Astrocyte (in vitro differentiated cells and primary cell): ENCODE data around the gene SKA1. TPM values are rescaled to one million over a fixed set of nuclear protein-coding genes. Genes with fewer than 3 reads are reported as not detected.

ENCODE experiments used
- DNase-seq: peaks from one replicate; pipeline ENCODE4 v3.0.0-alpha.2; 2010; ENCODE audit warnings: low read depth
- FAIRE-seq: peaks from 2 replicates; lab custom pipeline; 2011; peaks lifted over from hg19 to GRCh38; lab: Jason Lieb, UNC
- H2AFZ ChIP-seq: 2 replicates; pipeline ENCODE4 v1.6.0; 2012; ENCODE audit warnings: low read depth, low read length, inconsistent platforms
- H3K27ac ChIP-seq: 2 replicates; pipeline ENCODE4 v1.5.1; 2011; ENCODE audit warnings: low read depth, low read length, inconsistent platforms
- H3K27me3 ChIP-seq: 2 replicates; pipeline ENCODE4 v1.6.0; 2011; ENCODE audit warnings: low read length, inconsistent platforms; ENCODE audit not compliant: insufficient read depth
- H3K36me3 ChIP-seq: 2 replicates; pipeline ENCODE4 v1.5.1; 2011; ENCODE audit warnings: low read length, inconsistent platforms; ENCODE audit not compliant: insufficient read depth
- H3K4me1 ChIP-seq: 2 replicates; pipeline ENCODE4 v1.5.1; 2011; ENCODE audit warnings: low read length, inconsistent platforms; ENCODE audit not compliant: insufficient read depth
- H3K4me2 ChIP-seq: 2 replicates; pipeline ENCODE4 v1.6.0; 2012; ENCODE audit warnings: low read length, inconsistent platforms
- H3K4me3 ChIP-seq: 2 replicates; pipeline ENCODE4 v1.5.1; 2011; ENCODE audit warnings: low read depth, mild to moderate bottlenecking, low read length, inconsistent platforms; ENCODE audit not compliant: insufficient read depth
- H3K79me2 ChIP-seq: 2 replicates; pipeline ENCODE4 v1.6.0; 2012; ENCODE audit warnings: mild to moderate bottlenecking, low read length, inconsistent platforms; ENCODE audit not compliant: insufficient read depth
- H3K9ac ChIP-seq: 2 replicates; pipeline ENCODE4 v1.6.0; 2012; ENCODE audit warnings: mild to moderate bottlenecking, low read length, inconsistent platforms
- H3K9me3 ChIP-seq: 2 replicates; pipeline ENCODE4 v1.5.1; 2012; ENCODE audit warnings: low read depth, mild to moderate bottlenecking, low read length, inconsistent platforms; ENCODE audit not compliant: insufficient read depth
- H4K20me1 ChIP-seq: 2 replicates; pipeline ENCODE4 v1.6.0; 2012; ENCODE audit warnings: low read length, inconsistent platforms; ENCODE audit not compliant: insufficient read depth
- H3K27ac Mint-ChIP-seq: one replicate; pipeline ENCODE4 v1.8.0; 2021; ENCODE audit warnings: mild to moderate bottlenecking, mixed read lengths; ENCODE audit not compliant: unreplicated experiment
- H3K27me3 Mint-ChIP-seq: one replicate; pipeline ENCODE4 v1.8.0; 2021; ENCODE audit warnings: low read depth, mixed read lengths; ENCODE audit not compliant: unreplicated experiment
- H3K36me3 Mint-ChIP-seq: one replicate; pipeline ENCODE4 v1.8.0; 2021; ENCODE audit warnings: low read depth, mixed read lengths; ENCODE audit not compliant: unreplicated experiment
- H3K4me1 Mint-ChIP-seq: one replicate; pipeline ENCODE4 v1.8.0; 2021; ENCODE audit warnings: low read depth, mixed read lengths; ENCODE audit not compliant: unreplicated experiment
- H3K4me3 Mint-ChIP-seq: one replicate; pipeline ENCODE4 v1.8.0; 2021; ENCODE audit warnings: mild to moderate bottlenecking, moderate library complexity, mixed read lengths; ENCODE audit not compliant: unreplicated experiment
- H3K9me3 Mint-ChIP-seq: one replicate; pipeline ENCODE4 v1.8.0; 2021; ENCODE audit warnings: mild to moderate bottlenecking, mixed read lengths; ENCODE audit not compliant: unreplicated experiment
- CTCF ChIP-seq: IDR thresholded peaks from 2 replicates; pipeline ENCODE4 v1.5.1; 2011; ENCODE audit warnings: low read depth, mild to moderate bottlenecking, inconsistent platforms, low read length, moderate library complexity; ENCODE audit not compliant: insufficient read depth
- EZH2 ChIP-seq: IDR thresholded peaks from 2 replicates; pipeline ENCODE4 v1.6.1; 2012; ENCODE audit warnings: mild to moderate bottlenecking, low read length, inconsistent platforms; ENCODE audit not compliant: insufficient read depth
- total RNA-seq: library from RNA; stranded (reverse); gene quantifications from 2 replicates; pipeline ENCODE4 v1.2.1, GENCODE V29; 2021

SKA1 gene
- total RNA-seq, 1 donor from 2014 or later, result 2.6 TPM

- H3K27me3 ChIP-seq, result peaks cover 2% of the 10 kb centered on the region
- H3K27me3 Mint-ChIP-seq, result peaks cover 4% of the 10 kb centered on the region
- no peaks in the 10 kb centered on the region for H3K4me1 Mint-ChIP-seq
These were observed 24.1 kb upstream of the SKA1 start for GRCh38 chr18:50350699-50351098.

GRCh38 chr18:50356036-50356945 is 18.6 kb upstream of the SKA1 start:
- H3K4me3 ChIP-seq, result no peak overlapping the region
- H2AFZ ChIP-seq, result no peak overlapping the region
- no peaks in the 10 kb centered on the region for H4K20me1 ChIP-seq
- H3K27ac Mint-ChIP-seq, result no peak overlapping the region
- no peak overlapping the region for H3K27ac ChIP-seq
- H3K27me3 ChIP-seq, result peaks cover 2% of the 10 kb centered on the region
- H3K4me1 ChIP-seq, result no peaks in the 10 kb centered on the region
- H3K27me3 Mint-ChIP-seq, result peaks cover 20% of the 10 kb centered on the region
- H3K4me1 Mint-ChIP-seq, result peaks cover 5% of the 10 kb centered on the region
- no peak for TF ChIP-seq EZH2
- no peak for TF ChIP-seq CTCF
- no peak overlapping the region for H3K4me2 ChIP-seq
- peaks cover 4% of the 10 kb centered on the region for H3K9me3 Mint-ChIP-seq
- H3K79me2 ChIP-seq, result no peaks in the 10 kb centered on the region
- no peak overlapping the region for H3K9ac ChIP-seq
- no peaks in the 10 kb centered on the region for H3K9me3 ChIP-seq
- H3K36me3 ChIP-seq, result no peaks in the 10 kb centered on the region
- no peak for DNase-seq
- H3K36me3 Mint-ChIP-seq, result no peaks in the 10 kb centered on the region
- H3K4me3 Mint-ChIP-seq, result no peak overlapping the region
- FAIRE-seq, result no peak

More at GRCh38 chr18:50350699-50351098, 24.1 kb upstream of the SKA1 start:
- Mint-ChIP-seq H3K9me3 (peaks cover 2% of the 10 kb centered on the region), H3K4me3 (no peak overlapping the region), H3K36me3 (no peaks in the 10 kb centered on the region), H3K27ac (no peak overlapping the region)
- H3K9me3 ChIP-seq, result no peaks in the 10 kb centered on the region
- H3K36me3 ChIP-seq, result no peaks in the 10 kb centered on the region
- no peaks in the 10 kb centered on the region for H4K20me1 ChIP-seq
- no peak overlapping the region for H3K27ac ChIP-seq
- H2AFZ ChIP-seq, result no peak overlapping the region
- H3K4me3 ChIP-seq, result no peak overlapping the region
- no peaks in the 10 kb centered on the region for H3K4me1 ChIP-seq
- no peak for TF ChIP-seq EZH2
- TF ChIP-seq CTCF, result no peak
- DNase-seq (no peak), FAIRE-seq (no peak)
- no peak overlapping the region for H3K9ac ChIP-seq
- H3K4me2 ChIP-seq, result no peak overlapping the region
- H3K79me2 ChIP-seq, result no peaks in the 10 kb centered on the region

DNA sequence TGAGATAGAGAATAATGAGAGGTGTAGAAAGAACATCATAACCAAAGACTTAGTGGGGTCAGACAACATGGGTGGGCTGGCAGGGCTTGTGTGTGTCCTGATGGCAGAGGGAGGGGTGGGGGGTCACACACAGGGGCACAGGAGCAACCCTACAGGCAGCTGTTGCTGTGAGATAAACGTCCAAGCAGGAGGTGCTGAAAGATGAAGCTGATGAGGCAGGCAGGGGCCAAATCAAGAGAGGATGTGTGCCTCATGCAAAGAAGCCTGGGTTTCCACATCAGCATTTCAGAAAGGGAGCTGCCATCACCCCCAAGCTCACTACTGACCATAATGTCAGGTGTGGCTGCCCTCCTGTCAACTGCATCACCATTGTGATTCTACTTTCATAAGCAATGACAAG is 16.0 kb upstream of the SKA1 start:
- no peak for TF ChIP-seq CTCF
- Histone ChIP-seq H3K4me2 (no peak overlapping the region), H3K27ac (no peak overlapping the region), H3K36me3 (no peaks in the 10 kb centered on the region), H3K9me3 (no peaks in the 10 kb centered on the region), H3K79me2 (no peaks in the 10 kb centered on the region), H2AFZ (no peak overlapping the region), H3K4me3 (no peak overlapping the region), H4K20me1 (no peaks in the 10 kb centered on the region), H3K9ac (no peak overlapping the region), H3K4me1 (no peaks in the 10 kb centered on the region), H3K27me3 (no peaks in the 10 kb centered on the region)
- H3K27ac Mint-ChIP-seq, result no peak overlapping the region
- DNase-seq, result no peak
- H3K4me1 Mint-ChIP-seq, result peaks cover 5% of the 10 kb centered on the region
- no peaks in the 10 kb centered on the region for H3K36me3 Mint-ChIP-seq
- peaks cover 2% of the 10 kb centered on the region for H3K9me3 Mint-ChIP-seq
- no peak overlapping the region for H3K4me3 Mint-ChIP-seq
- no peak for FAIRE-seq
- peaks cover 16% of the 10 kb centered on the region for H3K27me3 Mint-ChIP-seq
